GM18526 (cell line): Measurements from ENCODE around the gene FUT9.

ENCODE experiments used
- POLR2A ChIP-seq: IDR thresholded peaks from 3 replicates; pipeline ENCODE4 v1.6.1; 2011; ENCODE audit not compliant: insufficient read length; ENCODE audit errors: extremely low read depth

FUT9 gene

DNA sequence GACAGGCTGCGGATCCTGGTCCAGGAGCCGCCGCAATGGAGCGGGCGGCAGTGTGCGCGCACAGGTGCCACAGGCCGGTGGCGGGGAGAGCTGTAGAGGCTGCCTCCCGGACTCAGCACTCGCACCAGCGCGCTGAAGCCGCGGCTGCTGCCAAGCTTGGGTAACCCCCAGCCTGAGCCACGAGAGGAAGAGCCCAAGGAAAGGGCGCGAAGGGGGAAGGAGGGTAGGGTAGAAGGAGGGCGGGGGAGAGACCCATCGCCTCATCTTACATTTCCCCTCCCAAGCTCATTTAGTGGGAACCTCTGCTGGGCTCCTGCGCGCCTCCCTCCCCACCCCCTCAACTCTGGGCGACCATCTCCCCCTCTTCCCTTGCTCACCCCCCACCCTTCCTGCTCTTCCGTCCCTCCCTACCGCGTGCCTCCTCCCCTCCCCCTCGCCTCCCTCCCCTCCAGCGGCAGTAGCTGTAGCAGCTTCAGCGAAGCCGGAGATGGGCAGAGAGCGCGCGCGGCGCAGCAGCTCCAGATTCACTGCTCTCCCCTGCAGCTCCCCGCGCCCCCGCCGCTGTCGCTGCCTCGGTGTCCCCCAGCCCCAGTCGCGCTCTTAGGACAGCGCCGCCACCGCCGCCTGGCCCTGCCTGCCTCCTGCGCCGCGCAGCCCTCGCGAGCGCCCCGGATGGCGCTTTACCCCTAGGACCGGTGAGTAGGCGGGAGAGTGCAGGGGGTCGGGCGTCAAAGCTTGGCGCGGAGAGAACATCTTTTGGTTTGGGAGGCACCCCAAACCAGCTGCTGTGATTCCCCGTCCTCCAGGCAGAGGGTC, at the start of gene FUT9:
TSS of gene FUT9 (plus strand) at position 457 of the 816 bp plus-strand sequence. CDS start 187,182 bp downstream, outside the sequence.
- no peak for TF ChIP-seq POLR2A

DNA sequence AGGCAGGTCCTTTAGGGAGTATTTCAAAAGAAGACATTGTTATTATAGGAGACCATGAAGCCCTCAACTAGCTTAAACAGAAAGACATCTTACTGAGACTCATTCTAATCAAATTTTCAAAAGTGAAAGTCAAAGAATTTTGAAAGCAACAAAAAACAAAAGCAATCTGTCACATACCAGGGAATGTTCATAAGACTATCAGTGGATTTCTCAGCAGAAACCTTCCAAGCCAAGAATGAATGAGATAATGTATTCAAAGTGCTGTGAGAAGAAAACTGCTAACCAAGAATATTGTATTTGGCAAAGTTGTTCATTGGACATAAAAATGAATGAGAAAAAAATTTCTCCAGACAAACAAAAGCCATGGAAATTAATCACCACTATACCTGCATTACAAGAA, 48.2 kb upstream of the FUT9 start:
- TF ChIP-seq POLR2A: no peak

DNA sequence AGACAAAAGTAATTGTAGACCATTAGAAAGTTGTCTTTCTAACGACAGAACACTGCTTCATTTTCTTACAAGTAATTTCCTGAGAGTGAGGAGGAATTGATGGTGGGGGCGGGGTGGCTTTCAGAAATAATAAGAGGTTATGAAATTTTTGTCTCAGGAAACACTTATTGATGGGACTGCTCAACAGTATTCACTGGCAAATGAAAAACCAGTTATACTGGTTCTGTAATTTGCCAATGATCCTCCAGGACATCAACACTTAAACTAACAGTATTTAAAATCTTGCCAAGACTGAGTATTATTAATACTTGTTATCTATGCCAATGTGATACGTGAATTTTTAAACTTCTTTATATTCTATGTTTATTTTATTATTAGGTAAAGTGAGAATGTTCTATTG, 41.8 kb upstream of the FUT9 start:
- no peak for TF ChIP-seq POLR2A

DNA sequence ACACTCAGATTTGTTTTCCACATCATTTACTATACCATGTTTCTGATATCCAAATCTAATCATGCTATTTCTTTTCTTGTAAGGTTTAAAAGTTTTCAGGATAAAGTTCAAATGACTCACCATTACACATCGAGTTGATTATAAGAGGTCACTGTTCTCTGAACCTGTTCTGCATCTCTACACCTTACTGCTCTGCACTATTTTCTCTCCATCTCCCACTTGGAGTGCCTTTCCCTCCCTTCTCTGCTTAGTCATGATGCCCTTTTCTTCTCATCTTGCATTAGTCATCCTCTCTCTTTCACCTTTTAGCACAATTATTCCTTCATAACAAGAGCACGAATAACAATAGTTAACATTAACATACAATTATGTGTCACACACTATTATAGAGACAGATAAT, 37.5 kb upstream of the FUT9 start:
- TF ChIP-seq POLR2A: no peak

DNA sequence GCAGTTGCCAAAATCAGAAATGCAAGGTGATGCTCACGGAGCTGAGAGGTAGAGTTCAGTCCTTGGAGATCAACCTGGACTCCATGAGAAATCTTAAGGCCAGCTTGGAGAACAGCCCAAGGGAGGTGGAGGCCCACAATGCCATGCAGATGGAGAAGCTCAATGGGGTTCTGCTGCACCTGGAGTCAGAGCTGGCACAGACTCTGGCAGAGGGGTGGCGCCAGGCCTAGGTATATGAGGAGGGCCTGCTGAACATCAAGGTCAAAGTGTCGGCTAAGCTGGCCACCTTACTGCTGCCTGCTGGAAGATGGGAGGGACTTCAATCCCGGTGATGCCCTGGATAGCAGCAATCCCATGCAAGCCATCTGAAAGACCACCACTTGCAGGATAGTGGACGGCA, 23.9 kb upstream of the FUT9 start:
- TF ChIP-seq POLR2A: no peak

DNA sequence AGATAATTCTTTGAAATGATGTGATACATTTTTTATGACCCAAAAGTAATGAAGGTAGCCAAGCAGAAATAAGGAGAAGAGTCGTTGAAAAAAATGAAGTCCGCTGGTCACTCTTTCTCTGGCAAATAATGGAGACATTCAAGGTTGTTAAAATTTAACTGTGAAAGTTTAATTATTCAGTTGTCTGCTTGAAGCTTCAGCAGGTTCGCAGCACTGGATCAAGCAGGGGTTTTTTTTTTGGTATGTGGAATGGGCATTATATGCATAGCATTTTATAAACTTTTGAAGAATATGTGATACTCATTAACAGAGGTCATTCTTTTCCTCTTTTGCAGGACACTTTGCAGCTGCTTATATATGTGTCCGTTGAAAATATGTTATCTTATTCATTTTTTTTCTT, 21.6 kb upstream of the FUT9 start:
- no peak for TF ChIP-seq POLR2A

DNA sequence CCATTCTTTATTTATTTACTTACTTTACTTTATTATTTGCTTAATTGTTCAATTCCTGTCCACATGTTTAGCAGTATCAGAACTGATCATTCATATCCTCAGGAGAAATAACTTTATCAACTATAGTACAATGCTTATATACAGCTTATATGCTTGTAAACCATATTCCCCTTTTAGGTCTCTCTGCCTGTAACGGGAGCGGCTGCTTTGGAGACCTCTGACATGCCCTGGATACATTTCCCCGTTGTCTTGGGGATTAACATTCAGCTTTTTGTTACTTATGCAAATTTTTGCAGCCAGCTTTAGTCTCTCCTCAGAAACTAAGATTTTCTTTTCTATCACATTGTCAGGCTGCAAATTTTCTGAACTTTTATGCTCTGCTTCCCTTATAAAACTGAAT, 17.6 kb upstream of the FUT9 start:
- TF ChIP-seq POLR2A: no peak

DNA sequence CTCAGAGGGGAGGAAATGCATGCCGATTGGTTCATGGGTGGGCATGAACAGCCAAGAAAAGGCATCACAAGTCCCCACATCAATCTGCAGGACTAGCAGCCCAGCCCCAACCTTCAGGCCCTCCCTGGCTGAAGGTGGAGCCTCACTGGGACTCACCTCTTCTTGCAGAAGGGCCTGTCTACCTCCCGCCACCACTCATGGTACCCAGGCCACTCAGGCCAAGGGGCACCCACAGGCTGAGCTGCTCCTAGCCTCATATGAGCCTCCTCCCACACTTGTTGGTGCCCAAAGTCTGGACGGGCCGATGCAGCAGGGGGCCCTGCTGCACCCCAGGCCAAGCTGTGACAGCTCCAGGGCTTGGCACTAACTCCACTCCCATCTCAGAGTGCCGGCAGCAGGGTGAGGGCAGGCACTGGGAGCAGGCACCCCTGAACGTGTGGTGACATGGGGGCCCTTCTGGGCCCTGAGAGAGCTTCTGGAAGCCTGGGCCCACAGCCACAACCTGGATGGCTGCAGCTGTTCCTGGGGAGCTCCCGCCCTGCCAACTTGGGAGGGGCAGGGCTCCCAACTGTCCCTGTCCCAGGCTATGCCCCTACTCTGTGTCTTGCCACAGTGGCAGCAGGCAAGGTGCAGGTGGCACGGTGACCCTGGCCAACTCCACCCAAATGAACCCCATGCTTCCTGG, 13.7 kb upstream of the FUT9 start:
- TF ChIP-seq POLR2A: no peak

DNA sequence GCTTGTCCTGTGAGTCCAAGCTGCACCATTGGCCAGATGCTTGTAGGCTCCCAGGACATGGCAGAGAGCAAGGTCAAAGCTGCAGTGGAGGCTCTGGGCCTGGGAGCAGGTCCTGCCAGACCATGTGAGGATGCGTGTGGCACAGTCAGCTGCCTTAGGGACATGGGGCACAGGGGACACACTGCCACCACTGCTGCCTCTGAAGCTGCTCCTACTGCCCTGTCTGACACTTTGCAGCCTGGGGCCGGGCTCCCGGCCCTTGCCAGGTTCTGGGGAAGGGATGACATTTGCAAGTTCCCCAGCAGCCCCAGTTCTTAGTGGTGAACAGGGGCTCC, 13.2 kb upstream of the FUT9 start:
- no peak for TF ChIP-seq POLR2A

DNA sequence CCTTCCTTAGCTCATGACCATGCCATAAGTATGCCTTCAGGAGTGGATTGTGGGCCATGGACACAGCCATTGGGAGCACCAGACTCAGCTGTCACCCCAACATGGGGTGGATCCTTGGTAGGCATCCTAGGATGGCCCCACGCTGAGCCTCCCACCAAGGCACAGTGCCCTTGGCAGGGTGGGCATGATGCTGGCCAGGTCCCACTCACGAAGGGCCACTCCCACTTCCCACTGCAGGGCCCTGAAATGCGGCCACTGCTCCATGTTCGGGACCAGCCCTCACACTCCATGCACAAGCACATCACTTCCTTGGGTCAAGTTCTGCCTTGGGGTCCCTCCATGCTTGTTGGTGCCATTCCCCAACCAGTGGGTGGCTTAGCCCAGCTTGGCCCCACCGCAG, 12.9 kb upstream of the FUT9 start:
- no peak for TF ChIP-seq POLR2A

DNA sequence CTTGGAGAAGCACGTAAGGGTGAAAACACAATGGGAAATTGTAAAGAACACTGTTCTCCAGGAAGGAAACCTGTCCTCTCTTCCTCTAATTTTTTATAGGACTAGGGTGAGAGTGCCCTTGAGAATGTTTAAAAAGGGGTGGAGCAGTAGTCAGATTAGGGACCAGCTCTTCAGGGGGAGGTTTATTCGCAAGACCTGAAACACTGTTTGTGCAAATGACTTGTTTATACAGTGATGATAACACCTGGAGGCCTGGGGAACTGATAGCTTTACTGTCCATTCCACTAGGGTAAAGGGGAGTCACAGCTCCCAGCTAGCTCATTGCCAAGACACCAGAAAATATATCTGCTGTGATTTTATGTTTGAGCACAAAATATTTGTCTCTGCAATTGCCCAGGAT, 8.1 kb upstream of the FUT9 start:
- TF ChIP-seq POLR2A: no peak

DNA sequence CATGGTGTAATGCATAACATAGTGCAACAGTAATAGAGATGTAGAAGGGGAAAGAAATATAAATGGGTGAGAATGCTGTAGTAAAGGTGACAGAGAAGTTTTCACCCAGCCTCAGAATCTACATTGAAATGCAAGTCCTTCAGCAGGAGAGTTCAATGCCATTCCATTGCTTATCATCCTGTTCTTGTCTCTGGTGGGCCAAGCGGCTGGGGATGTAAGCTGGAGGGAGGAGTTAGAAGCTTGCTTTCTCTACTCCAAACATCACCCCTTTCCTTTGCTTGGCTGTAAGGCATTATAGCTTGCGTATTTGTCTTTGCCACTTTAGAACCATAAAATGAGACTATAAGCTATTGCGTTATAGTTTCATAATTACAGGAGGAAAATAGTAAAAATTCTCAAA, 2.2 kb upstream of the FUT9 start:
- TF ChIP-seq POLR2A: no peak

DNA sequence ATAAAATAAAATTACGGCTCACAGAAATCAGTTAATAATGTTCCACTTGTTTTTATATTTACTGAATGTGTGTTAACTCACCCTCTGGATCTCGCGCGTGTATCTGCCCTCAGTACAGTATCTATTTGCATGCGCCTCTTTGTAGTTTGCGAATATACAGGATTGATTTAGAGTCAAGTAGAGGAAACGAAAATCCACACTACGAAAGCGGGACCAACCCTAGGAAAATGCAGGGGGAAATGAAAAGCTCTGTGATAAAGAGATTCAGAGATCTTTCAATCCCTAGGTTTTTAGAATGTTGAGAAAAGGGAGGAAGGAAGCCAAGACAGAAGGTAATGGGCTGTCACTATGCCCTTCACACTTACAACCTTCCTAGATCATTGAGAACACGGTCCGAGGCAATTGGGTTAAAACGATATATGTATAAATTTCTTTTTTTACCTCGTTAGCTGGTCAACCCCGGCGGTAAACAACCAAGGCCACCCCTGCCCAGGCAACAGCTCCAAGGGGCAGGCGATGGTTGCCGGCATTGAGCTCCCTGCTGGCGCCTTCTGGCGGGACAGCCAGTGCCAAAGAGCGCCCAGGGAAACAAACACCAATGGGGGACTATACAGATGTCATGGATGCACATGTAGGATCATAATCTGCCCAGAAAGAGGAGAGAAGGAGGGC, 792 bp upstream of the FUT9 start:
- no peak for TF ChIP-seq POLR2A

DNA sequence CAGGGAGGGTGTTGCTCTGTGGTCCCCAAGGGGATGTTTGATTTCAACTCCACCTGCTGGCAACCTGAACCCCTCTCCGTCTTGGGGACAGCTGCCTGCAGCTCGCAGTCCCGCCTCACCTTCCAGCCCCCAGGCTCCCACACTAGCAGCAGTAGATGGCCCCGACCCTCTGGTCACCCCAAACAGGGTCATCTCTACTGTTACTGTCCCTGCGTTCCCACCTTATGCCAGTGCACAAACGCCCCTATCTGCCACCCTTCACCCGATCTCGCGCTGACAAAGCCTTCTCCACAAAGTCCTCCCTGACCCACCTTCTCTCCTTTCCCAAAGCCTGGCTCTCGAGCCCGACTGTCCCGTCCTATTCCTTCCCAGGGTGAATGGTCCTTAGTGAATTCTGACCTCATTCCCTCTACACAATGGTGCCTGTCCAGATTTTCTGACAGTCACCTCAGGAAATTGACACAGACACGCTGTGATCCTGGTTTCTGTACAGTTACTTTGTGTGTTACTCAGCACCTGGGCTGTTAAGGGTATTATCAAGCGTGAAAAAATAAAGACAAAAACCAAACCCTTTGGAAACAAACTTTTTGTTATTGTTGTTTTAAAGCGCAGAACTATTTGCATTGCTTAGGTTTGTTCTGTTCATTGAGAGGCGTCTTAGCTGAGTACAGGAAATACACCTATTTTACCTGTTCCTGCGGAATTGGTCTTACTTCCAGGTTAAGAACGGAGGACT, 728 bp downstream of the FUT9 start:
- TF ChIP-seq POLR2A: no peak

DNA sequence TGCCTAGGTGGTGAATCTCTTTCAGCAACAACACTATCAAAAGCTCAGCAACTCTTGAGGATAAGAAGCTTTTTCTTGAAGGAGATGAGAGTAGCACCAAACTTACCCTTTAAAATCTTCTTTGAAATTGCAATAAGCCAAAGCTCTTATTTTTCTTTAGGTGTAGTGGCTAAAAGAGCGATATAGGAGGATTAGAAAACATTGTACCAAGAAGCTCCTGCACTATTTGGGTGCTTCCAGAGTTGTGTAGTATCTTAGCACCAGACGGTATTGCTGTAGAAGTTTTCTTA, 1.2 kb downstream of the FUT9 start:
- TF ChIP-seq POLR2A: no peak

DNA sequence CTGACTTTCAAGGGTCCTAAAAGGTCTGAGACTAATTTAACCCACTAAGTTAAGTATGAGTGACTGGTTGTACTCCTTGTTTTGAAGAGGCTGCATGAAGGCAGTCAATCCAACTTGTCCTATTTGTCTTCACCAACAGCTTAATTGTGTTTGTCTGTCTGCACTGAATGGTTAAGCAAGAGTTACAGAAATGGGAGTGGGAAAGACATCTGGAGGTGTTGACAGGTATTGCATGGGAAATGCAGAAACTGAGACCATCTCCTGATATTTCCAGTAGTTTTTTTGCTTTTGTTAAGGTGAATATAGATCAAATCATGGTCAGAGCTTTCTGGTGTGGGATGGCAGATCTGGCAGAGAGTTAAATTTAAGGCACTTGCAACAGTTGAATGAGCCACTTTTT, 6.5 kb downstream of the FUT9 start:
- TF ChIP-seq POLR2A: no peak
